HCT116 (cell line): ENCODE data around the gene SYNE1.

ENCODE experiments used
- ATF3 ChIP-seq: IDR thresholded peaks from 2 replicates; pipeline ENCODE4 v1.6.1; 2012
- CTCF ChIP-seq, 3 experiments: fragments of 200-600 bp in 1 of 3; sonication (generic) in 1 of 3; IDR thresholded peaks in 2 of 3; conservative IDR thresholded peaks in 1 of 3; 2 replicates each; pipeline ENCODE4 v1.5.1; 2012 to 2017; ENCODE audit warnings: low read depth in 2 of 3, low read length in 2 of 3, antibody characterized with exemption in 1 of 3, borderline replicate concordance in 1 of 3, control low read depth in 1 of 3, mild to moderate bottlenecking in 1 of 3, mixed read lengths in 1 of 3, mixed run types in 1 of 3, moderate library complexity in 1 of 3; ENCODE audit not compliant: insufficient read depth in 1 of 3
- FOSL1 ChIP-seq: IDR thresholded peaks from 2 replicates; pipeline ENCODE4 v1.6.1; 2012; ENCODE audit warnings: low read depth
- POLR2AphosphoS5 ChIP-seq: IDR thresholded peaks from 2 replicates; pipeline ENCODE4 v1.6.1; 2011; ENCODE audit warnings: mild to moderate bottlenecking, low read depth, low read length, moderate library complexity
- REST ChIP-seq: IDR thresholded peaks from 2 replicates; pipeline ENCODE4 v1.6.1; 2012; ENCODE audit warnings: low read depth
- SIN3A ChIP-seq: IDR thresholded peaks from 2 replicates; pipeline ENCODE4 v1.6.1; 2012; ENCODE audit warnings: low read depth

GRCh38 chr6:152087701-152088100 is 549.5 kb downstream of the SYNE1 start:
- no peak for TF ChIP-seq CTCF (IDR thresholded peaks at IDR 0.05 in 2 of 3, conservative IDR thresholded peaks at IDR 0.05 in 1 of 3; ENCODE audit: borderline replicate concordance in 1 of 3, insufficient read depth in 1 of 3, low read depth in 2 of 3, low read length in 2 of 3)
- no peak for TF ChIP-seq POLR2AphosphoS5
- no peak for TF ChIP-seq SIN3A
- TF ChIP-seq FOSL1 = no peak
- no peak for TF ChIP-seq ATF3
- TF ChIP-seq REST = no peak
